ENCODE measurements around the gene LGALS7. TPM values are rescaled to one million over a fixed set of nuclear protein-coding genes. Genes with fewer than 3 reads are reported as not detected.
A peak's percentile ranks its signal among the peaks of the same experiment; 100 is the strongest.

LGALS7 gene
- total RNA-seq, 4 donors from 2014 or later: not detected

- intact Hi-C loops (cut with DNase I): loop anchor here (5.0 kb wide), 1 partner anchor 84 kb away; the partner anchor contains the start of gene ACTN4
- H3K27me3 ChIP-seq: no peaks in the 10 kb centered on the region
- H3K4me1 ChIP-seq: peaks cover 17 to 29% of the 10 kb centered on the region in 2 donors
- peak; percentile 77 to 79 for DNase-seq
- no peak overlapping the region for H3K4me3 ChIP-seq (replicated peaks in 1 of 3)
- WGBS, 2 donors: 29 to 33% methylated on average over 10 of the region's 10 CpGs
- H3K9me3 ChIP-seq: no peaks in the 10 kb centered on the region
- H3K27ac ChIP-seq: peak overlapping the region; percentile 35 to 71 (median 65)
- TF ChIP-seq CTCF (IDR thresholded peaks at IDR 0.05) (peak in 3 of 6 experiments; percentile 15 to 23 (median 16)), POLR2A (IDR thresholded peaks at IDR 0.05) (no peak)
- H3K36me3 ChIP-seq: peaks cover 30 to 32% of the 10 kb centered on the region in 2 donors
Measured at GRCh38 chr19:38731654-38732301, 41.5 kb downstream of the LGALS7 start.

- intact Hi-C loops (cut with DNase I): loop anchor here (5.0 kb wide), 1 partner anchor 84 kb away; the partner anchor contains the start of gene ACTN4
- Histone ChIP-seq H3K27me3 (no peaks in the 10 kb centered on the region), H3K9me3 (no peaks in the 10 kb centered on the region), H3K4me1 (peaks cover 13 to 24% of the 10 kb centered on the region in 2 donors), H3K27ac (peak overlapping the region; percentile 35 to 71 (median 65)), H3K4me3 (replicated peaks in 1 of 3) (no peak overlapping the region), H3K36me3 (peaks cover 38 to 40% of the 10 kb centered on the region in 2 donors)
- TF ChIP-seq POLR2A (IDR thresholded peaks at IDR 0.05) (no peak), CTCF (IDR thresholded peaks at IDR 0.05) (no peak)
- WGBS, 2 donors: 94 to 97% methylated on average over 9 to 13 of the region's 19 CpGs
- DNase-seq: no peak
Measured at GRCh38 chr19:38730731-38731589, 42.4 kb downstream of the LGALS7 start.

- Histone ChIP-seq H3K4me3 (replicated peaks in 1 of 3) (no peak overlapping the region), H3K27me3 (no peaks in the 10 kb centered on the region), H3K27ac (peak overlapping the region in 1 of 3 donors; percentile 35), H3K36me3 (peaks cover 44 to 45% of the 10 kb centered on the region in 2 donors), H3K9me3 (no peaks in the 10 kb centered on the region), H3K4me1 (peaks cover 13 to 24% of the 10 kb centered on the region in 2 donors)
- no peak for DNase-seq
- intact Hi-C loops (cut with DNase I): loop anchor here (5.0 kb wide), 1 partner anchor 83 kb away; the partner anchor contains the start of gene ACTN4
- TF ChIP-seq CTCF (IDR thresholded peaks at IDR 0.05): no peak
- no peak for TF ChIP-seq POLR2A (IDR thresholded peaks at IDR 0.05)
- 95% methylated on average over 7 of the region's 7 CpGs for WGBS, 2 donors
Measured at GRCh38 chr19:38730470-38730730, 42.9 kb downstream of the LGALS7 start.

- intact Hi-C loops (cut with DNase I): loop anchor here (5.0 kb wide), 1 partner anchor 83 kb away; the partner anchor contains the start of gene ACTN4
- peak overlapping the region in 1 of 3 donors; percentile 35 for H3K27ac ChIP-seq
- TF ChIP-seq POLR2A (IDR thresholded peaks at IDR 0.05) (no peak), CTCF (IDR thresholded peaks at IDR 0.05) (peak; percentile 53 to 84 (median 62))
- H3K9me3 ChIP-seq: no peaks in the 10 kb centered on the region
- WGBS, 2 donors: 82 to 84% methylated on average over 14 to 17 of the region's 17 CpGs
- no peak overlapping the region for H3K4me3 ChIP-seq (replicated peaks in 1 of 3)
- DNase-seq: peak; percentile 57 to 58
- no peaks in the 10 kb centered on the region for H3K27me3 ChIP-seq
- peaks cover 13 to 24% of the 10 kb centered on the region in 2 donors for H3K4me1 ChIP-seq
- H3K36me3 ChIP-seq: peaks cover 49 to 51% of the 10 kb centered on the region in 2 donors
Measured at GRCh38 chr19:38729653-38730469, 43.5 kb downstream of the LGALS7 start.
